KMS-11 (cell line): Measurements from ENCODE around the gene SPATS2L.

Source experiments
- H2AFZ ChIP-seq: fragments of 200-600 bp; sonication (generic); 2 replicates; pipeline ENCODE4 v1.6.1; 2016; ENCODE audit warnings: antibody characterized with exemption, mixed run types, low read depth
- H3K27ac ChIP-seq: fragments of 200-600 bp; sonication (generic); 2 replicates; pipeline ENCODE4 v1.6.1; 2016; ENCODE audit warnings: mild to moderate bottlenecking, mixed run types
- H3K27me3 ChIP-seq: fragments of 200-600 bp; sonication (generic); 2 replicates; pipeline ENCODE4 v1.6.1; 2017; ENCODE audit warnings: mild to moderate bottlenecking, low read depth, mixed run types, moderate library complexity; ENCODE audit not compliant: insufficient read depth
- H3K36me3 ChIP-seq: fragments of 200-600 bp; sonication (generic); 2 replicates; pipeline ENCODE4 v1.6.1; 2017; ENCODE audit warnings: mild to moderate bottlenecking, mixed run types; ENCODE audit not compliant: insufficient read depth
- H3K4me1 ChIP-seq: fragments of 200-600 bp; sonication (generic); 2 replicates; pipeline ENCODE4 v1.6.1; 2016; ENCODE audit warnings: mild to moderate bottlenecking, low read depth, mixed run types; ENCODE audit not compliant: poor library complexity, severe bottlenecking
- H3K4me2 ChIP-seq: fragments of 200-600 bp; sonication (generic); 2 replicates; pipeline ENCODE4 v1.7.0; 2016; ENCODE audit warnings: mild to moderate bottlenecking, mixed run types
- H3K4me3 ChIP-seq: fragments of 200-600 bp; sonication (generic); IDR thresholded peaks from 2 replicates; pipeline ENCODE4 v1.6.1; 2017; ENCODE audit warnings: low read depth, low read length, mixed read lengths; ENCODE audit not compliant: insufficient read depth
- H3K79me2 ChIP-seq: fragments of 200-600 bp; sonication (generic); 2 replicates; pipeline ENCODE4 v1.6.1; 2016; ENCODE audit warnings: low read depth, mixed run types; ENCODE audit not compliant: insufficient read depth
- H3K9ac ChIP-seq: fragments of 200-600 bp; sonication (generic); 2 replicates; pipeline ENCODE4 v1.6.1; 2016; ENCODE audit warnings: mild to moderate bottlenecking, mixed run types
- H4K20me1 ChIP-seq: fragments of 200-600 bp; sonication (generic); 2 replicates; pipeline ENCODE4 v1.6.1; 2016; ENCODE audit warnings: mild to moderate bottlenecking, mixed run types; ENCODE audit not compliant: insufficient read depth
- TF ChIP-seq, protein P1 (sequence below): fragments of 200-600 bp; sonication (generic); conservative IDR thresholded peaks from 2 replicates; pipeline ENCODE4 v1.6.1; 2017; ENCODE audit warnings: low read depth, mild to moderate bottlenecking, antibody characterized with exemption, low read length, moderate library complexity, mixed read lengths

SPATS2L gene

DNA sequence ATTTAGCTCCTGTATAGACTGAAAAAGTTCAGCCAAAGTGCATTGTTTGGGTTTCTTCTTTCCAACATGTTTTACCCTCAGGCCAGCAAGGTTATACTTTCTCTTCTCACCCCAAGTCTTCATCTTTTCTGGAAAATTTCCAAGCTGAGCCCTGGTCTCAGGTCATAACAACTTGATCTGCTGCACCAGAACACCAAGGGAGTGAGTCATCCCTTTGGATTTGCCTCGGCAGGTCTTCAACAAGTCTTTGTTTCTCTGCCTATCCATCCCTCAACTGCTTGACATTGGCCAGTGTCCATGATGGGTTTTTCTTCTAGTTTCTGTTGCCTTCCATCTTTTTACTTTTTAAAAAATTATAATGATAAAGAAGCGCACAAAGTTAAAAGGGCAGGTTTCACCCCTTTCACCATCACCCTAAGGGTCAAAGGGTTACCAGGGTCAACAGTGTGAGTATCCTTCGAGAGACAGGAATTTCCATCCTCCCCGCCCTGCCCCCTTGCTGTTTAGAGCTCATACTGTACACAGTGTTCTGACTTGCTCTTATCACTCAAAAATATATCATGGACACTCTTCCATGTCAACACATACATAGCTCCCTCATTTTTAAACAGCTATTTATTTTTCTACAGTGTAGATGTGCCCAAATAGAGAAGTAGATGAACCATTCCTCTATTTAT lies 5.7 kb upstream of the SPATS2L start:
- TF ChIP-seq, protein P1, sequence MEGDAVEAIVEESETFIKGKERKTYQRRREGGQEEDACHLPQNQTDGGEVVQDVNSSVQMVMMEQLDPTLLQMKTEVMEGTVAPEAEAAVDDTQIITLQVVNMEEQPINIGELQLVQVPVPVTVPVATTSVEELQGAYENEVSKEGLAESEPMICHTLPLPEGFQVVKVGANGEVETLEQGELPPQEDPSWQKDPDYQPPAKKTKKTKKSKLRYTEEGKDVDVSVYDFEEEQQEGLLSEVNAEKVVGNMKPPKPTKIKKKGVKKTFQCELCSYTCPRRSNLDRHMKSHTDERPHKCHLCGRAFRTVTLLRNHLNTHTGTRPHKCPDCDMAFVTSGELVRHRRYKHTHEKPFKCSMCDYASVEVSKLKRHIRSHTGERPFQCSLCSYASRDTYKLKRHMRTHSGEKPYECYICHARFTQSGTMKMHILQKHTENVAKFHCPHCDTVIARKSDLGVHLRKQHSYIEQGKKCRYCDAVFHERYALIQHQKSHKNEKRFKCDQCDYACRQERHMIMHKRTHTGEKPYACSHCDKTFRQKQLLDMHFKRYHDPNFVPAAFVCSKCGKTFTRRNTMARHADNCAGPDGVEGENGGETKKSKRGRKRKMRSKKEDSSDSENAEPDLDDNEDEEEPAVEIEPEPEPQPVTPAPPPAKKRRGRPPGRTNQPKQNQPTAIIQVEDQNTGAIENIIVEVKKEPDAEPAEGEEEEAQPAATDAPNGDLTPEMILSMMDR = no peak
- H4K20me1 ChIP-seq = no peaks in the 10 kb centered on the region
- H3K4me3 ChIP-seq = no peak overlapping the region
- H3K9ac ChIP-seq = no peak overlapping the region
- H3K36me3 ChIP-seq = no peaks in the 10 kb centered on the region
- H3K27ac ChIP-seq = no peak overlapping the region
- no peaks in the 10 kb centered on the region for H3K27me3 ChIP-seq
- peaks cover 6% of the 10 kb centered on the region for H3K4me1 ChIP-seq
- no peaks in the 10 kb centered on the region for H3K79me2 ChIP-seq
- no peak overlapping the region for H2AFZ ChIP-seq
- H3K4me2 ChIP-seq = no peak overlapping the region

DNA sequence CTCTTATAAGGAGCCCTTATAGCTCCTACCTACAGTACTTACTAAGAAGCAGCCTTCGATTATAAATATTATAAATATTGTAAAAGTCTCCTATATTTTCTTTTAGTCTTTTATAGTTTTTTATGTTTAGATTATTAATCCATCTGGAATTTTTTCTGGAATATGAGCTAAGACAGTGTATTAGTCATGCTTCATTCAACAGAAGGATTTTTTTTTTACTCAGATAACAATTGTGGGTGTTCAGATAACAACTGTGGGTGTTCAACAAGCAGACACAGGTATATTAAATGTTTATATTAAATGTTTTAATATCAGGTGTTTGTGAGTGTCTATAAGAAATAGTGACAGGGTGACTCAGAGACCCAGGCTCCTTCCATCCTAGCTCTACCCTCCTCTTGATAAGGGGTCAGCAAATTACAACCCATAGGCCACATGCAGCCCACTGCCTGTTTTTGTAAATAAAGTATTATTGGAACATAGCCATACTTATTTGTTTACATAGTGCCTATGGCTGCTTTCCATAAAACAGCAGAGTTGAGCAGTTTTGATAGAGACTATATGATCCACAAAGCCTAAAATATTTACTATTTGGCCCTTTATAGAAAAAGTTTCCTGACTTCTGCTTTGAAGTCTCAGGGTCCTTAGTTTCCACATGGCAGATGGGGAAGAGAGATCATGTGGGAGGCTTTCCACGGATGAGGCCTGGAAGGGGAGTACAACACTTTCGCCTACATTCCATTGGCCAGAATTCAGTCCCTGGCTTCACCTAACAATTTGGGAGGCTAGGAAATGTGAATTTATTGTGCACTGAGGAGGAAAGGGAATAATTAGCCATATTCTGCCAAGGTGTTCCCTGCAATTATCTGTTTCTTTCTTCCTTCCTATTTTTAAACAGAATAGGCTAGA lies 4.3 kb upstream of the SPATS2L start:
- H3K27me3 ChIP-seq = no peaks in the 10 kb centered on the region
- no peak overlapping the region for H2AFZ ChIP-seq
- H3K9ac ChIP-seq = no peak overlapping the region
- H4K20me1 ChIP-seq = no peaks in the 10 kb centered on the region
- no peak overlapping the region for H3K4me2 ChIP-seq
- H3K36me3 ChIP-seq = no peaks in the 10 kb centered on the region
- peaks cover 6% of the 10 kb centered on the region for H3K4me1 ChIP-seq
- H3K79me2 ChIP-seq = no peaks in the 10 kb centered on the region
- H3K27ac ChIP-seq = no peak overlapping the region
- TF ChIP-seq, protein P1 = no peak
- no peak overlapping the region for H3K4me3 ChIP-seq

DNA sequence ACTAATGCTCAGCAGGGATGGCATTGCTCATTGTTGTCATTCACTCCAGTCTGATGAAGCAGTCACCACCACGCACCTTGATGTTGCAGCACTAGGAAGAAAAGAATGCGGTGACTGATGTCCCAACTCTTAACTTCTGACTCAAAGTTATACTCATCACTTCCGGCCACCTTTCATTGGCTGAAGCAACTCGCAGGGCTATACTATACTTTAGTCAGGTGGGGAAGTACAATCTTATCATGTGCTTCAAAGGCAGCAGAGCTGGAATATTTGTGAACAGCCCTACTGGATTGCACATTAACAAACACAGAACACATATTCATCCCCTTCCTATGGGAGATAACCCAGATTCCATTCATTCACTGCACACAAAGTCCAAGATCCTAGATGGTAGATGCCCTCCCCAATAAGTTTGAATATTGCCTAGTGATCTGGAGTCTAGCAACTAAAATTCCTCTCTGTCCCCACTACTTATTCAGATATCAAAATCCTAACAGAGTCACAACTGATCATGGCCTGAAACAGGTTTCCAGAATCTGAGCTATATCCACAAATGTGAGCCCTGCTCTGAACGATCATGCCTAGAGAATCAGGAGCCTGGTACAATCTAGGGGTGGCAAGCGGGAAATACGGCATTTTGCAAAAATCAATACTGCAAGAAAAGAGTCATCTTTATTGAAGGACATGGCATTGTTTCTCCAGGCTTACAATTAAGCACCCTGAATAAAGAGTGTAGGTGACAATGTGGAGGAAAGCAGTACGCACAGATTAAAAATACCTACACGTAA lies 3.4 kb upstream of the SPATS2L start:
- H4K20me1 ChIP-seq = no peaks in the 10 kb centered on the region
- no peaks in the 10 kb centered on the region for H3K36me3 ChIP-seq
- no peaks in the 10 kb centered on the region for H3K79me2 ChIP-seq
- no peak overlapping the region for H3K4me2 ChIP-seq
- TF ChIP-seq, protein P1 = no peak
- H3K27me3 ChIP-seq = no peaks in the 10 kb centered on the region
- no peak overlapping the region for H3K9ac ChIP-seq
- no peak overlapping the region for H2AFZ ChIP-seq
- H3K4me1 ChIP-seq = peaks cover 10% of the 10 kb centered on the region
- no peak overlapping the region for H3K4me3 ChIP-seq
- H3K27ac ChIP-seq = no peak overlapping the region

DNA sequence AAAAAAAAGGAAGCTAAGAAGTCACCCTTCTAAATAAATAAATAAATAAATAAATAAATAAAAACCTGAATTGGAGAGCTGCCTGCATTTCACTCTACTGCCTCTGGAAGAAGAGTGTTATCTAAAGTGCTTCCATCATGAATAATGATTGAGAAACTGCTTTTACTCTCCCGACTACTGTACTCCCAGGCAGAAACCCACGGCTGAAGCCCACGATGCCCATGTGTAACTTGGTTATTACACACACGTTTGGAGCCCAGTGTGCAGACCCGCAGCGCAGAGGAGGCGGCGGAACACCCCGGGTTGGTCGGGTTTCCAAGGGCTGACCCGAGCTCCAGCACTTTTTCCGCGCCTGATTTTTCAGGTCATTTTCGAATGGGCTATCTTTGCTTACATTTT lies 697 bp upstream of the SPATS2L start:
- peaks cover 14% of the 10 kb centered on the region; the same call in 1 of the 2 replicates for H3K79me2 ChIP-seq
- TF ChIP-seq, protein P1 = no peak
- H3K27me3 ChIP-seq = no peaks in the 10 kb centered on the region
- H2AFZ ChIP-seq = peak overlapping the region; percentile 97
- peak overlapping the region; percentile 74 for H3K9ac ChIP-seq
- H3K36me3 ChIP-seq = no peaks in the 10 kb centered on the region
- no peaks in the 10 kb centered on the region for H4K20me1 ChIP-seq
- H3K4me2 ChIP-seq = peak overlapping the region; percentile 74
- H3K4me1 ChIP-seq = peaks cover 27% of the 10 kb centered on the region
- H3K4me3 ChIP-seq = peak overlapping the region; percentile 96
- peak overlapping the region; percentile 67 for H3K27ac ChIP-seq
